K562 (cell line): ENCODE results near the gene CNNM4. TPM values are rescaled to one million over a fixed set of nuclear protein-coding genes. Genes with fewer than 3 reads are reported as not detected.

Experiments used
- CC2D1A ChIP-seq: fragments of 450-650 bp; IDR thresholded peaks from 2 replicates; pipeline ENCODE4 v1.6.1; 2017; ENCODE audit warnings: mild to moderate bottlenecking
- CEBPG ChIP-seq, 3 experiments: fragments of 200-800 bp in 1 of 3; sonication (Bioruptor generic) in 1 of 3; sonication (generic) in 1 of 3; formaldehyde crosslinking in 1 of 3; IDR thresholded peaks in 2 of 3; conservative IDR thresholded peaks in 1 of 3; 2 replicates each; pipeline versions ENCODE4 v1.6.1 to v1.8.0; 2016 to 2022; ENCODE audit warnings: missing compliant biosample characterization in 2 of 3, missing genetic modification characterization in 2 of 3, mild to moderate bottlenecking in 1 of 3, missing genetic modification reagents in 1 of 3
- DDX20 ChIP-seq: fragments of 450-650 bp; IDR thresholded peaks from 2 replicates; pipeline ENCODE4 v1.6.1; 2016; ENCODE audit warnings: missing genetic modification characterization, low read depth, mild to moderate bottlenecking, missing compliant biosample characterization, moderate library complexity
- EP300 ChIP-seq: IDR thresholded peaks from 2 replicates; pipeline ENCODE4 v1.6.1; 2012; ENCODE audit warnings: low read length, improper control_type of control experiment
- FOXP1 ChIP-seq: sonication (generic); formaldehyde crosslinking; IDR thresholded peaks from 2 replicates; pipeline ENCODE4 v1.8.0; 2022; ENCODE audit warnings: mild to moderate bottlenecking, missing genetic modification reagents
- GABPB1 ChIP-seq: sonication (generic); formaldehyde crosslinking; IDR thresholded peaks from 2 replicates; pipeline ENCODE4 v1.8.0; 2022; ENCODE audit warnings: mild to moderate bottlenecking, missing genetic modification reagents
- GATAD2B ChIP-seq: fragments of 450-650 bp; IDR thresholded peaks from 2 replicates; pipeline ENCODE4 v1.6.1; 2017; ENCODE audit warnings: mild to moderate bottlenecking, borderline replicate concordance
- HDAC6 ChIP-seq: IDR thresholded peaks from 2 replicates; pipeline ENCODE4 v1.6.1; 2012; ENCODE audit warnings: low read depth, mild to moderate bottlenecking, control low read depth, inconsistent platforms, low read length, moderate library complexity
- JUNB ChIP-seq: fragments of 450-650 bp; formaldehyde crosslinking; conservative IDR thresholded peaks from 2 replicates; pipeline ENCODE4 v1.4.0; 2020; ENCODE audit warnings: mild to moderate bottlenecking
- KAT8 ChIP-seq: fragments of 450-650 bp; IDR thresholded peaks from 2 replicates; pipeline ENCODE4 v1.6.1; 2016; ENCODE audit warnings: low read depth, mild to moderate bottlenecking
- LEF1 ChIP-seq: fragments of 450-650 bp; IDR thresholded peaks from 2 replicates; pipeline ENCODE4 v1.6.1; 2016; ENCODE audit warnings: mild to moderate bottlenecking
- MBD2 ChIP-seq: sonication (generic); IDR thresholded peaks from 2 replicates; pipeline ENCODE4 v1.6.1; 2016; ENCODE audit warnings: low read depth, borderline replicate concordance
- POLR2B ChIP-seq: fragments of 450-650 bp; IDR thresholded peaks from 2 replicates; pipeline ENCODE4 v1.6.1; 2018; ENCODE audit warnings: low read depth; ENCODE audit not compliant: partially characterized antibody
- RBFOX2 ChIP-seq: fragments of 200-400 bp; formaldehyde crosslinking; IDR thresholded peaks from 2 replicates; pipeline ENCODE4 v1.6.1; 2017; ENCODE audit warnings: low read depth, mild to moderate bottlenecking, low read length, moderate library complexity
- RBM15 ChIP-seq: fragments of 200-400 bp; formaldehyde crosslinking; IDR thresholded peaks from 2 replicates; pipeline ENCODE4 v1.6.1; 2018; ENCODE audit warnings: mild to moderate bottlenecking, low read length, moderate library complexity; ENCODE audit not compliant: insufficient read depth
- RFX1 ChIP-seq: fragments of 450-650 bp; IDR thresholded peaks from 2 replicates; pipeline ENCODE4 v1.6.1; 2016; ENCODE audit warnings: mild to moderate bottlenecking, moderate library complexity
- SMAD2 ChIP-seq: fragments of 150-350 bp; IDR thresholded peaks from 2 replicates; pipeline ENCODE4 v1.6.1; 2014; ENCODE audit warnings: low read depth, mild to moderate bottlenecking, low read length
- SMARCA4 ChIP-seq: fragments of 450-650 bp; IDR thresholded peaks from 2 replicates; pipeline ENCODE4 v1.6.1; 2016
- SOX6 ChIP-seq: fragments of 450-650 bp; IDR thresholded peaks from 2 replicates; pipeline ENCODE4 v1.6.1; 2014; ENCODE audit warnings: mild to moderate bottlenecking
- STAT5A ChIP-seq: IDR thresholded peaks from 2 replicates; pipeline ENCODE4 v1.6.1; 2012; ENCODE audit warnings: low read length, inconsistent platforms, borderline replicate concordance
- THRB ChIP-seq: fragments of 450-650 bp; formaldehyde crosslinking; conservative IDR thresholded peaks from 2 replicates; pipeline ENCODE4 v1.4.0; 2022; ENCODE audit warnings: mild to moderate bottlenecking, missing genetic modification characterization
- ZBTB49 ChIP-seq: sonication (generic); formaldehyde crosslinking; IDR thresholded peaks from 2 replicates; pipeline ENCODE4 v1.8.0; 2022; ENCODE audit warnings: missing genetic modification reagents, mild to moderate bottlenecking, borderline replicate concordance
- ZNF232 ChIP-seq: sonication (generic); formaldehyde crosslinking; IDR thresholded peaks from 2 replicates; pipeline ENCODE4 v1.8.0; 2022; ENCODE audit warnings: mild to moderate bottlenecking, missing genetic modification reagents
- ZNF561 ChIP-seq: fragments of 450-650 bp; formaldehyde crosslinking; conservative IDR thresholded peaks from 2 replicates; pipeline ENCODE4 v1.4.0; 2020; ENCODE audit warnings: mild to moderate bottlenecking, moderate library complexity
- polyA plus RNA-seq, 8 experiments: library from polyadenylated mRNA; depleted of rRNA in 4 of 8; stranded (reverse) in 5 of 8; unstranded in 3 of 8; fragments of >200 nt; fragmentation: Nextera tagmentation in 2 of 8; fragmentation: Illumina TruSeq in 1 of 8; extraction: Ambion mirVana in 2 of 8; extraction: Trizol in 1 of 8; gene quantifications; 2 replicates each; pipeline versions ENCODE4 v1.2.1 to v1.2.3, GENCODE V29; 2011 to 2014; ENCODE audit warnings: inconsistent platforms in 1 of 8, missing spikeins in 1 of 8
- total RNA-seq, 7 experiments: library from RNA; depleted of rRNA in 6 of 7; stranded (reverse); fragments of >200 nt in 6 of 7; fragmentation: Illumina TruSeq in 2 of 7; extraction: Trizol in 2 of 7; gene quantifications; 2 replicates each; pipeline versions ENCODE4 v1.2.1 to v1.2.3, GENCODE V29; 2011 to 2021; ENCODE audit warnings: low replicate concordance in 1 of 7
- TF ChIP-seq, protein P1 (sequence below): sonication (generic); formaldehyde crosslinking; IDR thresholded peaks from 2 replicates; pipeline ENCODE4 v1.8.1; 2023; ENCODE audit warnings: mild to moderate bottlenecking, missing genetic modification reagents

The CNNM4 gene
- total and polyA plus RNA-seq, 9 of the 15 experiments (the other 6 are each of a cell fraction or from before 2014, with no cell fraction given), result 0.96 to 6.3 (median 2.8) TPM

- TF ChIP-seq ZBTB49 (CRISPR knock-in tag), result no peak
- peak; percentile 53; the same call in 1 of the 2 replicates for TF ChIP-seq EP300
- no peak for TF ChIP-seq RBFOX2
- no peak for TF ChIP-seq FOXP1
- no peak for TF ChIP-seq MBD2
- TF ChIP-seq RFX1, result no peak
- TF ChIP-seq STAT5A, result peak; percentile 54; the same call in 1 of the 2 replicates
- no peak for TF ChIP-seq CC2D1A
- TF ChIP-seq RBM15, result no peak
- no peak for TF ChIP-seq GATAD2B
- no peak for TF ChIP-seq SMAD2
- TF ChIP-seq ZNF232 (CRISPR knock-in tag), result no peak
- TF ChIP-seq THRB (CRISPR knock-in tag), result no peak
- TF ChIP-seq SMARCA4, result 0 out of 2 replicates have a peak, but pooled peaks have one; percentile 22
- TF ChIP-seq, protein P1, sequence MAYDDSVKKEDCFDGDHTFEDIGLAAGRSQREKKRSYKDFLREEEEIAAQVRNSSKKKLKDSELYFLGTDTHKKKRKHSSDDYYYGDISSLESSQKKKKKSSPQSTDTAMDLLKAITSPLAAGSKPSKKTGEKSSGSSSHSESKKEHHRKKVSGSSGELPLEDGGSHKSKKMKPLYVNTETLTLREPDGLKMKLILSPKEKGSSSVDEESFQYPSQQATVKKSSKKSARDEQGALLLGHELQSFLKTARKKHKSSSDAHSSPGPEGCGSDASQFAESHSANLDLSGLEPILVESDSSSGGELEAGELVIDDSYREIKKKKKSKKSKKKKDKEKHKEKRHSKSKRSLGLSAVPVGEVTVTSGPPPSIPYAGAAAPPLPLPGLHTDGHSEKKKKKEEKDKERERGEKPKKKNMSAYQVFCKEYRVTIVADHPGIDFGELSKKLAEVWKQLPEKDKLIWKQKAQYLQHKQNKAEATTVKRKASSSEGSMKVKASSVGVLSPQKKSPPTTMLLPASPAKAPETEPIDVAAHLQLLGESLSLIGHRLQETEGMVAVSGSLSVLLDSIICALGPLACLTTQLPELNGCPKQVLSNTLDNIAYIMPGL, result no peak
- TF ChIP-seq HDAC6, result no peak
- no peak for TF ChIP-seq CEBPG (CRISPR knock-in tag; IDR thresholded peaks at IDR 0.05)
- TF ChIP-seq CEBPG (tag; conservative IDR thresholded peaks at IDR 0.05 in 1 of 2, IDR thresholded peaks at IDR 0.05 in 1 of 2), result no peak
- peak; percentile 75 for TF ChIP-seq SOX6
- TF ChIP-seq JUNB (CRISPR knock-in tag), result no peak
- TF ChIP-seq LEF1, result no peak
- TF ChIP-seq POLR2B, result no peak
- TF ChIP-seq GABPB1 (CRISPR knock-in tag), result no peak
- no peak for TF ChIP-seq KAT8
- TF ChIP-seq DDX20 (tag), result no peak
- TF ChIP-seq ZNF561 (CRISPR knock-in tag), result no peak
Measured at GRCh38 chr2:96809951-96810782, 49.5 kb downstream of the CNNM4 start (continued).
